ENCODE measurements around the gene SRPK3.

DNA sequence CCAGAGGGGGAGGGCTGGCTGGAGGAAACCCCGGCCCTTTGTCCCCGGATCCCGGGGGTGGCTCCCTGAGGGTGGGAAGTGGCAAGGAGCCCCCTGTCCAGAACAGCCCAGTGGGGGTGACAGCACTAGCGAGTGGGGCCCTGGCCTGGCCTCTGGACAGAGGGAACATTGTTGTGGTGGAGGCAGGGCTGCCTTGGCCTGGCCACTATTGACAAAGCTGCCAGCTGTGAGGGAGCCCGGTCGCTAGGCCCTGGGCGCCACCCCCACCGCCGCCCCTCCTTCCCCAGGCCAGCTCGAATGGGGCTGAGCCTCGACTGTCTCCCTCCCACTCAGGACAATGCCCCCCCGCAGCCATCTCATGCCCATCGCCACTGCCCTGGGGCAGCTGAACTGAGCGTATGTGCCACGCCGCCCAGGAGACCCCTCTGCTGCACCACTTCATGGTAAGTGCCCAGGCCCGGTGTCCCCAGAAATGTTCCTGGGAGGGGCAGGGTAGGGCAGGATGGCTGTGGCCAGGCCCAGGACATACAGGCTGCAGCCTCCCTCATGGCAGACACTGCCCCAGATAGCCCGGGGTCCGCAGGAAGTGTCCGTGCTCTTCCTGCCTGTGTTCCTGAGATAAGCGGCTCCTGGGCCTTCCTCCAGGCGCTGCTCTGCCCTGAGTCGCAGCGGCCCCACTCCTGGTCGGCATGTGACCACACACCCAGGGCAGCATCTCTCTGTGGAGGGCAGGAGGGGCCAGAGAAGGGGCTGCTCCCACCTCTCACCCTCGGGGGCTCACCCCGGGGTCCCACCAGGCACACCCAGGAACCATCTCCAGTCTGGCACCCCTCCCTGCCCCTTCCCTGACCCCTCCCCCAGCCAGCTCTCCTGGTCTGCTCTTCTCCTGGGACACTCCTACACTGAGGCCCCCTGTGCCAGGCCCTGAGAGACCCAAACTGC lies 15.4 kb upstream of the SRPK3 start:
- TF ChIP-seq, protein P1, sequence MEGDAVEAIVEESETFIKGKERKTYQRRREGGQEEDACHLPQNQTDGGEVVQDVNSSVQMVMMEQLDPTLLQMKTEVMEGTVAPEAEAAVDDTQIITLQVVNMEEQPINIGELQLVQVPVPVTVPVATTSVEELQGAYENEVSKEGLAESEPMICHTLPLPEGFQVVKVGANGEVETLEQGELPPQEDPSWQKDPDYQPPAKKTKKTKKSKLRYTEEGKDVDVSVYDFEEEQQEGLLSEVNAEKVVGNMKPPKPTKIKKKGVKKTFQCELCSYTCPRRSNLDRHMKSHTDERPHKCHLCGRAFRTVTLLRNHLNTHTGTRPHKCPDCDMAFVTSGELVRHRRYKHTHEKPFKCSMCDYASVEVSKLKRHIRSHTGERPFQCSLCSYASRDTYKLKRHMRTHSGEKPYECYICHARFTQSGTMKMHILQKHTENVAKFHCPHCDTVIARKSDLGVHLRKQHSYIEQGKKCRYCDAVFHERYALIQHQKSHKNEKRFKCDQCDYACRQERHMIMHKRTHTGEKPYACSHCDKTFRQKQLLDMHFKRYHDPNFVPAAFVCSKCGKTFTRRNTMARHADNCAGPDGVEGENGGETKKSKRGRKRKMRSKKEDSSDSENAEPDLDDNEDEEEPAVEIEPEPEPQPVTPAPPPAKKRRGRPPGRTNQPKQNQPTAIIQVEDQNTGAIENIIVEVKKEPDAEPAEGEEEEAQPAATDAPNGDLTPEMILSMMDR (IDR thresholded peaks at IDR 0.05; ENCODE audit: low read length): no peak
- no peak for TF ChIP-seq EZH2 (IDR thresholded peaks at IDR 0.05; ENCODE audit: borderline replicate concordance, low read length)
